Measurements from ENCODE around the gene S100PBP.

The S100PBP gene

GRCh38 chr1:32825181-32825580 is 7.7 kb downstream of the S100PBP start:
- DNase-seq (ENCODE audit: low read depth, low spot score): no peak

DNA sequence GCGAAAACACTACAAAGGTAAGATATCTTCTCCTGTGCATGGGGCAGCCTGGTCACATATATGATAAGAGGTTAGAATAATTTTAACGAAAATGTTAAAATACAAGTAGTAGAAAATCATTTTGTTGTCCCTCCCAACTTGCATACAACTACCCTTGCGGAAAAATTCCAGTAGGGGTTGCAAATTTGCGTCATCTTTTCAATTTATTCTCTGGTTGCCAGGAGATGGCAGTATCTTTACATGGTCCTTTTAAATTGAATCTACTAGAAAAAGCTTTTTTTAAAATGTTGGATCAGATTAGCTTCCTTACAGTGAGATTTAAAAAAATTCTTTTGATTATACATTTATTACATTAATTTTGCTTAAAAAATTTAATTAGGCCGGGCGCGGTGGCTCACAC is 10.9 kb downstream of the S100PBP start:
- DNase-seq (ENCODE audit: low read depth, low spot score): peak; percentile 1

DNA sequence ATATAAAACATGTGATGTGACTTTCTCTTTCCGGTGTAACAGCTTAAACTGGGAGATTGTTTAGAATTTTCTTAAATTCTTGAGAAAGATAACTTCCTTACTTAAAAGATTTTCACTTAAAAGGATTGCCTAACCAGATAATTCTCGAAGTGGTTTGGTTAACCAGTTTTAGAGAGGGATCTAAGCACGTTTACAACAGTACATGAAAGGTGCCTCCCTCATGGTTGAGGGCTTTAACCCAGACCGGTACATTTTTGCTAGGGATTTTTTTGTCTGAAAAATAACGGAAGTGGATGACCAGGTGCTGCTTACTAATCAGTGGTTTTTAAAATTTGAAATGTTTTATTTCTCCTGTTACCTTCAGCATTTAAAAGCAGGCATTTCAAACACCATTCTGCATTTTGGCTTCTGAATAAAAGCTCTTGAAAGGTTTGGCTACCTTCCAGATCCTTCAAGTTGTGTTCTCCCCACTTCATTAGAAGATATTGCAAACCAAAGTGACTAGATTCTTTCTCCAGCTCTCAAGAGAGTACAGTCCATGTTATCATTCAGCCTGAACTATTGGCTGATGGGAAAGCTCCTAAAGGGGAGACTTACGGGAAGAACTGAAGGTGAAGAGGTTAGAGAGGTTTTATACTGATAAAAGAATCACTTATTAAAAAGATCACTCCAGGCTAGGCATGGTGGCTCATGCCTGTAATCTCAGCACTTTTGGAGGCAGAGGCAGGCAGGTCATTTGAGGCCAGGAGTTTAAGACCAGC is 12.8 kb downstream of the S100PBP start:
- no peak for DNase-seq (ENCODE audit: low read depth, low spot score)

- DNase-seq (ENCODE audit: low read depth, low spot score): no peak
These were observed 14.4 kb downstream of the S100PBP start for GRCh38 chr1:32831878-32832277.

DNA sequence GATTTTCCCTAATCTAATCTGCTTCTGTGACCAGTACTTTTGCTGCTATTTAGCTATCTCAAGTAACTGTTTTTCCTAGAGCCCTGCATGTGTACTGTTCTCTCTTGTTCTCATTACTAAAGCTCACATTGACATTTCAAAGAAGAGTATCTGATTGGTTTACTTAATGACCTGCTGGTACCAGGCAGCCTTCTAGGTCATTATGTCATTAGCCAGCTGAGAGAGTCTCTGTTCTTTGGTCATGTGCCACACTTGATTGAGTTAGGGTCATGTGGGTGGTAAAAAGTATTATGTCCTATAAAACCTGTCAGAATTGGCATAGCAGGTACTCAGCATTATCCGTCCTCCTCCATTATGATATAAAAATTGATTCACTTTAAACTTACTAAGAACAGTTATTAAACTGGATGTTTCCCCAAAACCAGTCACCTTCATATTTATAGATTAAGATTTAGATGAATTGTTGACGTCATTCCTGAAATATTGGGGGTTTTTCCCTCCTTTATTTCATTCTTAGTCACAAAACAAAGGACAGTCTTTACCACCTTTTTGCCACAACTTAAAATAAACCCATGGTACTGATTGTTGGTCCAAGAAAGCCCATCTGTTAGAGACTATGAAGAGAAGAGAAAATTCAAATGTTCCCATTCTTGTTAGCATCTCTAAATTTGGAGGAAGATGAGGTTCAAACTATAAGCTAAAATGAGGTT is 31.1 kb downstream of the S100PBP start:
- no peak for DNase-seq (ENCODE audit: low read depth, low spot score)

DNA sequence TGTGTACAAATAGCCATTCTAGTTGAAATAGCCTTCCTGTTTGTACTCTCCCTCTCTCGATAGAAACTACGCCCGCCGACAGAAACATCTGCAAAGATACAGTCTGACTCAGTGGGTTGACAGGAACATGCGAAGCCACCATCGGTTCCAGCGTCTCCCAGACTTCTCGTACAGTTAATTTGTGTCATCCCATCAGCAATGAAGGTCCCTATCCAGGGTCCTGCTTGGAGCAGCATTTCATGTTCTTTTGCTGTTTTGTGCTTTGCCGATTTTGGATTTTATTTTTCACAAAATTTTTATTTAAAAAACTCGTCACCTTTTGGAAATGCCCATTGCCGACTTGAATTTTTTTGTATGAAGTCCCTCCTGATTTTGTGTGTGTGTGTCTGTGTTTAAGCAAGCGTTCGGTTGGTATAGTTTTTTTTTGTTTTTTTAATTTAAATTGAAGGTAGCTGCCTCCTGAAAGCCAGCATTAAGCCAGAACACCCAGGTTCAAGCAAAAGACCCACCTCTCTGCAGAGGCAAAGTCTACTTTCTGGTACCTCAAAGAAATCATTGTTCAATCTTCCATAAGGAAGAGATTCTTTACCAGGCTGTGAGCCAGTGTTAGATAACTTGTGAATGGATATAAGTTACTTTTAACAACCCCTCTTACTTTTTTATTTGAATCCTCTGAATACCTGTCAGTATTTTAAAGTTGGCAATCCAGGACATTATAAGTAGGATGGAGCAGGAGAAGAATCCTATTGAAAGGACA is 38.6 kb downstream of the S100PBP start:
- DNase-seq (ENCODE audit: low read depth, low spot score): no peak

DNA sequence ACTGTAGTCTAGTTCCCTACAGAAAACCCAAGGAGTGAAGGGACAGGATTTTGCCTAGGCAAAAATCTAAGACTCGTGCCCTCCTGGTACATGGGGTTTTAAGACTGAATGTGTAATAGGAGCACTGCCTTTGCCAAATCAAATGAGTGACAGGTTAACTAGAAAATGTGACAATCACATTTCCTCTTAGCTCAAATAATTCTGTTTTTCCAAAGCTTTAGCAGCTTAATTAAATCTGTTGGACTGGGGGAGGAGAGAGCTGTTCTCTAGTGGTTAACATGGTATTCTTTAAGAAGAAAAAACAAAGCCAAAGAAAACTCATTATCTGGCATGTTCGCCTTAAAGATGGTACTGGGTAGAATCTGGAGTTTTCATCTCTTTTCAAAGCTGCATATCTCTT is 40.7 kb downstream of the S100PBP start:
- no peak for DNase-seq (ENCODE audit: low read depth, low spot score)

DNA sequence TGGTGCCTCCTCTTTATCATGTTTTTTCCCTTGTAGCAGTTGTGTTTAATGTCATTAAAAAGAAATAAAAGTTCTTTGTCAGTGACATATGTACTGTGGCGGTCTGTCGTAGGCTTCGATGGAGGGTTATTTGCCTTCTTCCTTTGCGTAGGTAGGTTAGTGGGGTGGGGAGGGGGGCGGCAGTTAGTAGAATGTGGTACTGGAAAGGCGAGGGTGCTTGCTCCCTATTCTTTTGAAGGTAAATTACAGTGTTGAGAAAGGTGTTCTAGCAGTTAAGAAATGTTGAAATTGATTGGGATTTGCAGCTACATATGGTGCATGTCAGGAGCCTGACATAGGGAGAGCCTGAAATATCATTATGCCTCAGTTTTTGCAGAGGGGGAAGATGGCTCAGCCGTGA is 41.3 kb downstream of the S100PBP start:
- DNase-seq (ENCODE audit: low read depth, low spot score): no peak

GRCh38 chr1:32859915-32860314 is 42.5 kb downstream of the S100PBP start:
- no peak for DNase-seq (ENCODE audit: low read depth, low spot score)

DNA sequence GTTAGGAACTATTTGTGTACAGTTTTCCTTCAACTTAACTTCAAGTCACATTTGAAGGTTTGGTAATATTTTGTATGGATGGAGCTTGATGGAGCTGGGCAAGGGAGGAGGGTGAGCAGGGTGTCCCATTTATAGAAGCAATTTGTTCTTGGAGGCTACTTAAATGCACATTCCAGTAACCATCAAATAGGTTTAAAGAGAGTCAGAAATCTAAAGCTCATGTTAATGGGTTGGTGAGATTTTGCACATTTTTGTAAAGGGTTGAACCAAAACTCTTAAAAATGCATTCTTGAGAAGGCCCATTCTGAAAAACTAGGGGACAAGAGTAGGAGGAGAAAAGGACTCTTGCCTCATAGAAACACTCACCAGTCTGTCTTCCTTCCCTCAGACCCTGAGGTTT is 43.1 kb downstream of the S100PBP start:
- DNase-seq (ENCODE audit: low read depth, low spot score): no peak

GRCh38 chr1:32861904-32862695 is 44.6 kb downstream of the S100PBP start:
- no peak for DNase-seq (ENCODE audit: low read depth, low spot score)

- DNase-seq (ENCODE audit: low read depth, low spot score): no peak
These were observed 45.9 kb downstream of the S100PBP start for GRCh38 chr1:32863218-32863880.

DNA sequence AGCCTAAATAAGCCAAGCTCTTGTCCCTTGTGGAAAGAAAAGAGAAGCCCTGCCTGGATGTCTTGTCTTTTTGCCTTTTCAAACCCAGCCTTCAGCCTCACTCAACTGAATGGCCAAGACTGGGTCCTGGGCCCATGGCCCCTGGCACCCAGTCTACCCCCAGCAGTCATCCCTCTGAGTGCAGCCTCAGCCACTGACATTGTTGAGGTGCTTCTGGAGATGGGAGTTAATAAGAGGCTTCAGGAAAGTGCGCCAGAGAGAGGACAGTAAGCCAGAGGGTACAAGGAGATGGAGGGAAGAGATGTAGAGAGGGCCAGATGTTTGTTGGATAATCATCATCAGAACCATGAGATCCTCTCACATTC is 46.4 kb downstream of the S100PBP start:
- no peak for DNase-seq (ENCODE audit: low read depth, low spot score)

- DNase-seq (ENCODE audit: low read depth, low spot score): no peak
These were observed 47.0 kb downstream of the S100PBP start for GRCh38 chr1:32864375-32865019.

DNA sequence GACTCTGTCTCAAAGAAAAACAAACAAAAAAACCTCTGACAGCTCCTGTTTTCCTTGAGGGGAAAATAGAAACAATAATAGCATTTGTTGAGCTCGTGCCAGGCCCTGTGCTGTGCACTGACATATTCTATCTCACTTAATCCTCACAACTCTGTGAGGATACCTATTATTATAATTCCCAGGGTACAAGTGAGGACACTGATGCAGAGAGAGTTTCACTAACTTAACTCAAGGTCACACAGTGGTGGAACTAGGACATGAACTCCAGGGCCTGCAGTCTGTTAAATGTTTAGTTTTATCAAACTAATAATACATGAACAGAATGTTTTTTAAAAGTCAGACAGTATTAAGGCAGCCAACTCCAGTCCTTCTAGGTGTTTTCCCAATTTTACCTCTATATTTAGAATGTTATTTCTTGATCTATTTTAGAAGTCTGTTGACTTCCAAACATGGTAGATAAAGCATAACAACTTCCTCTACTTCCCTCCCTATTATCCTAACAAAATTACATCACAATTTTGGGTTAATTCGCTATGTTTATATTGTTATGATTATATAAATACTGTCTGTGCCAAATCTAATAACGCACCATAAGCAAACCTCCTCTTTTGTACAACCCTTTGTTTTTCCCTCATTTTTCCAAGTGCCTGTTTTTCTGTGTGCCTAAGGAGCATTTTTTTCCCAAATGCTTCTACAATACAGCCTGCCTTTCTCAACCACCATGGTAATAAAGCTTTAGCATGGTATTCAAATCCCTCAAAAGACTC is 48.4 kb downstream of the S100PBP start:
- no peak for DNase-seq (ENCODE audit: low read depth, low spot score)

GRCh38 chr1:32867151-32867550 is 49.7 kb downstream of the S100PBP start:
- DNase-seq (ENCODE audit: low read depth, low spot score): no peak

GRCh38 chr1:32867671-32868070 is 50.2 kb downstream of the S100PBP start:
- DNase-seq (ENCODE audit: low read depth, low spot score): no peak

- no peak for DNase-seq (ENCODE audit: low read depth, low spot score)
These were observed 50.6 kb downstream of the S100PBP start for GRCh38 chr1:32868085-32868484.

DNA sequence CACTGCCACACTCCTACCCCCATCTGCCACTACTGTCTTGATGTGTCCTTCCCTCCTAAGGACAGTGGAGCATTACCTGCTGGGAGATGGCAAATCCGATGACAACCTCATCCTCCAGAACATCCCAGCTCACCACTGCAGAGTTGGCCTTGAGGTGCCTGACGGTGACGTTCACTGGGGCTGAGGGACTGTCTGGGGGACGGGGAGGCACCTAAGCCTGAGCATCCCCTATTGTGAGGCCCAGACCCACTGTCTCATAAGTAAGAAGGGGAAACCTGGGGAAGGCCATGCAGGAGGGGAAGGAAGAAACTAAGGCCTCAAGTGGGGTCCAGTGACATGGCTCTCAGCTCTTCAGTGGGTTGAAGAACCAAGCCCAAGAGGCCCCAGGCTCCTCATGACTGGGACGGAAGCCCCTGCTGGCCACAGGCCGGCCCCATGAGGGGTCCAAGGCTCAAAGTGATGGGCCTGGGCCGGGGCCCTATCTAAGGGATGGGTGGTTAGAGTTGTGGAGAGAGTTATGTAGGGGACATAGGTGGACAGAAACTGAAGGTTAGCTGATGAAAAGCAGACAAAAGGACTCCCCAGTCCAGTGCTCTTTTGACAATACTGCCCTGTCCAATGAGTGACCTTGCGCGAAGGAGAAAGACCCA is 51.5 kb downstream of the S100PBP start:
- DNase-seq (ENCODE audit: low read depth, low spot score): no peak

Measured in smooth muscle cell of the brain vasculature (primary cell).